ENCODE measurements around the gene GPR62.

The GPR62 gene

GRCh38 chr3:51933471-51934138 is 21.6 kb upstream of the GPR62 start:
- Histone ChIP-seq H3K27me3 (ENCODE audit: insufficient read depth, low read length) (no peaks in the 10 kb centered on the region), H3K9me3 (ENCODE audit: low read length) (no peaks in the 10 kb centered on the region), H3K4me3 (ENCODE audit: low read length) (no peak overlapping the region), H3K4me1 (ENCODE audit: insufficient read depth, low read length) (no peaks in the 10 kb centered on the region), H2AFZ (ENCODE audit: low read depth, low read length) (no peak overlapping the region), H3K36me3 (ENCODE audit: insufficient read depth, low read length) (peaks cover 50% of the 10 kb centered on the region)

- no peak overlapping the region for H3K4me3 ChIP-seq (ENCODE audit: low read length)
- no peak overlapping the region for H2AFZ ChIP-seq (ENCODE audit: low read depth, low read length)
- no peaks in the 10 kb centered on the region for H3K9me3 ChIP-seq (ENCODE audit: low read length)
- no peaks in the 10 kb centered on the region for H3K27me3 ChIP-seq (ENCODE audit: insufficient read depth, low read length)
- peaks cover 51% of the 10 kb centered on the region for H3K36me3 ChIP-seq (ENCODE audit: insufficient read depth, low read length)
- no peaks in the 10 kb centered on the region for H3K4me1 ChIP-seq (ENCODE audit: insufficient read depth, low read length)
Observed at GRCh38 chr3:51934139-51934850, 20.9 kb upstream of the GPR62 start.

- no peaks in the 10 kb centered on the region for H3K9me3 ChIP-seq (ENCODE audit: low read length)
- peaks cover under 1% of the 10 kb centered on the region for H3K4me1 ChIP-seq (ENCODE audit: insufficient read depth, low read length)
- H3K36me3 ChIP-seq (ENCODE audit: insufficient read depth, low read length): peaks cover 51% of the 10 kb centered on the region
- H3K27me3 ChIP-seq (ENCODE audit: insufficient read depth, low read length): no peaks in the 10 kb centered on the region
- no peak overlapping the region for H2AFZ ChIP-seq (ENCODE audit: low read depth, low read length)
- no peak overlapping the region for H3K4me3 ChIP-seq (ENCODE audit: low read length)
Observed at GRCh38 chr3:51934991-51935885, 19.9 kb upstream of the GPR62 start.

GRCh38 chr3:51935886-51936755 is 19.1 kb upstream of the GPR62 start:
- no peak overlapping the region for H2AFZ ChIP-seq (ENCODE audit: low read depth, low read length)
- no peaks in the 10 kb centered on the region for H3K9me3 ChIP-seq (ENCODE audit: low read length)
- H3K36me3 ChIP-seq (ENCODE audit: insufficient read depth, low read length): peaks cover 51% of the 10 kb centered on the region
- H3K4me1 ChIP-seq (ENCODE audit: insufficient read depth, low read length): peaks cover 9% of the 10 kb centered on the region
- H3K4me3 ChIP-seq (ENCODE audit: low read length): no peak overlapping the region
- H3K27me3 ChIP-seq (ENCODE audit: insufficient read depth, low read length): no peaks in the 10 kb centered on the region

GRCh38 chr3:51937014-51937413 is 18.2 kb upstream of the GPR62 start:
- Histone ChIP-seq H3K4me1 (ENCODE audit: insufficient read depth, low read length) (peaks cover 10% of the 10 kb centered on the region), H3K9me3 (ENCODE audit: low read length) (no peaks in the 10 kb centered on the region), H2AFZ (ENCODE audit: low read depth, low read length) (no peak overlapping the region), H3K4me3 (ENCODE audit: low read length) (no peak overlapping the region), H3K36me3 (ENCODE audit: insufficient read depth, low read length) (peaks cover 51% of the 10 kb centered on the region), H3K27me3 (ENCODE audit: insufficient read depth, low read length) (no peaks in the 10 kb centered on the region)

GRCh38 chr3:51937611-51938450 is 17.4 kb upstream of the GPR62 start:
- Histone ChIP-seq H3K4me3 (ENCODE audit: low read length) (no peak overlapping the region), H2AFZ (ENCODE audit: low read depth, low read length) (no peak overlapping the region), H3K4me1 (ENCODE audit: insufficient read depth, low read length) (peaks cover 16% of the 10 kb centered on the region), H3K27me3 (ENCODE audit: insufficient read depth, low read length) (no peaks in the 10 kb centered on the region), H3K9me3 (ENCODE audit: low read length) (no peaks in the 10 kb centered on the region), H3K36me3 (ENCODE audit: insufficient read depth, low read length) (peaks cover 46% of the 10 kb centered on the region)

- Histone ChIP-seq H3K36me3 (ENCODE audit: insufficient read depth, low read length) (peaks cover 40% of the 10 kb centered on the region), H3K9me3 (ENCODE audit: low read length) (no peaks in the 10 kb centered on the region), H3K4me3 (ENCODE audit: low read length) (no peak overlapping the region), H3K4me1 (ENCODE audit: insufficient read depth, low read length) (peaks cover 16% of the 10 kb centered on the region), H3K27me3 (ENCODE audit: insufficient read depth, low read length) (no peaks in the 10 kb centered on the region), H2AFZ (ENCODE audit: low read depth, low read length) (no peak overlapping the region)
Observed at GRCh38 chr3:51938780-51939425, 16.3 kb upstream of the GPR62 start.

GRCh38 chr3:51940648-51941462 is 14.3 kb upstream of the GPR62 start:
- Histone ChIP-seq H3K4me1 (ENCODE audit: insufficient read depth, low read length) (peaks cover 16% of the 10 kb centered on the region), H3K36me3 (ENCODE audit: insufficient read depth, low read length) (peaks cover 25% of the 10 kb centered on the region), H2AFZ (ENCODE audit: low read depth, low read length) (no peak overlapping the region), H3K27me3 (ENCODE audit: insufficient read depth, low read length) (no peaks in the 10 kb centered on the region), H3K4me3 (ENCODE audit: low read length) (peak overlapping the region; percentile 80), H3K9me3 (ENCODE audit: low read length) (no peaks in the 10 kb centered on the region)

GRCh38 chr3:51941463-51941797 is 13.8 kb upstream of the GPR62 start:
- Histone ChIP-seq H3K27me3 (ENCODE audit: insufficient read depth, low read length) (no peaks in the 10 kb centered on the region), H3K9me3 (ENCODE audit: low read length) (no peaks in the 10 kb centered on the region), H2AFZ (ENCODE audit: low read depth, low read length) (no peak overlapping the region), H3K4me3 (ENCODE audit: low read length) (peak overlapping the region; percentile 80), H3K4me1 (ENCODE audit: insufficient read depth, low read length) (peaks cover 16% of the 10 kb centered on the region), H3K36me3 (ENCODE audit: insufficient read depth, low read length) (peaks cover 20% of the 10 kb centered on the region)

GRCh38 chr3:51941798-51942602 is 13.2 kb upstream of the GPR62 start, which contains the start of the genes PARP3 and RRP9:
PARP3 (plus strand) TSS chr3:51942363; CDS start chr3:51943356, 993 bp downstream.
RRP9 (minus strand) TSS chr3:51941904; CDS start chr3:51941867, 37 bp downstream.
- peak within 1 kb of the TSS; percentile 80 for H3K4me3 ChIP-seq (ENCODE audit: low read length)
- peaks cover 16% of the 10 kb centered on the region for H3K4me1 ChIP-seq (ENCODE audit: insufficient read depth, low read length)
- peaks cover 14% of the 10 kb centered on the region for H3K36me3 ChIP-seq (ENCODE audit: insufficient read depth, low read length)
- peak within 1 kb of the TSS; percentile 55 for H2AFZ ChIP-seq (ENCODE audit: low read depth, low read length)
- H3K9me3 ChIP-seq (ENCODE audit: low read length): no peaks in the 10 kb centered on the region
- H3K27me3 ChIP-seq (ENCODE audit: insufficient read depth, low read length): no peaks in the 10 kb centered on the region
